Activated CD8-positive, alpha-beta memory T cell treated with anti-CD3 and anti-CD28 coated beads for 36 hours (primary cell): ENCODE measurements around the gene CFAP299. TPM values are rescaled to one million over a fixed set of nuclear protein-coding genes. Genes with fewer than 3 reads are reported as not detected.

ENCODE experiments used
- CTCF ChIA-PET: fragments of 350-600 bp; sonication (Branson Sonifier 250); formaldehyde crosslinking; loops from one replicate; lab custom pipeline; 2021; ENCODE audit warnings: antibody characterized with exemption; lab: Charles Lee
- POLR2A ChIA-PET: fragments of 350-600 bp; sonication (Branson Sonifier 250); formaldehyde crosslinking; loops from one replicate; lab custom pipeline; 2021; ENCODE audit warnings: antibody characterized with exemption; lab: Charles Lee
- total RNA-seq, 2 experiments: library from RNA; stranded (reverse); gene quantifications; one replicate each; pipeline ENCODE4 v1.2.3, GENCODE V29; 2021

CFAP299 gene
- total RNA-seq, 2 experiments from 2014 or later = not detected

GRCh38 chr4:80475236-80475635 lies 139.7 kb downstream of the CFAP299 start:
- ChIA-PET CTCF (no interaction called here), POLR2A (no interaction called here)

- CTCF ChIA-PET = no interaction called here
- POLR2A ChIA-PET = no interaction called here
These were observed 140.3 kb downstream of the CFAP299 start for GRCh38 chr4:80475798-80476197.

- CTCF ChIA-PET = no interaction called here
- POLR2A ChIA-PET = no interaction called here
These were observed 149.2 kb downstream of the CFAP299 start for GRCh38 chr4:80484712-80485111.

- CTCF ChIA-PET = no interaction called here
- POLR2A ChIA-PET = no interaction called here
These were observed 151.1 kb downstream of the CFAP299 start for GRCh38 chr4:80486603-80487002.

- ChIA-PET CTCF (no interaction called here), POLR2A (no interaction called here)
These were observed 154.3 kb downstream of the CFAP299 start for GRCh38 chr4:80489798-80490197.

GRCh38 chr4:80492761-80493160 lies 157.2 kb downstream of the CFAP299 start:
- ChIA-PET POLR2A (no interaction called here), CTCF (no interaction called here)

GRCh38 chr4:80495865-80496264 lies 160.3 kb downstream of the CFAP299 start:
- ChIA-PET POLR2A (no interaction called here), CTCF (no interaction called here)

- CTCF ChIA-PET = no interaction called here
- POLR2A ChIA-PET = no interaction called here
These were observed 163.2 kb downstream of the CFAP299 start for GRCh38 chr4:80498725-80499124.

GRCh38 chr4:80500613-80501012 lies 165.1 kb downstream of the CFAP299 start:
- ChIA-PET POLR2A (no interaction called here), CTCF (interaction anchor here (0.7 kb wide), 1 partner anchor 10 kb away, joined by 3 read pairs; no protein-coding TSS in a partner anchor)

GRCh38 chr4:80507077-80507476 lies 171.5 kb downstream of the CFAP299 start:
- ChIA-PET POLR2A (no interaction called here), CTCF (no interaction called here)

- CTCF ChIA-PET = no interaction called here
- POLR2A ChIA-PET = no interaction called here
These were observed 172.0 kb downstream of the CFAP299 start for GRCh38 chr4:80507507-80507906.

GRCh38 chr4:80515496-80515895 lies 180.0 kb downstream of the CFAP299 start:
- ChIA-PET POLR2A (no interaction called here), CTCF (no interaction called here)

GRCh38 chr4:80521438-80521837 lies 185.9 kb downstream of the CFAP299 start:
- POLR2A ChIA-PET = no interaction called here
- CTCF ChIA-PET = no interaction called here

GRCh38 chr4:80526697-80527096 lies 191.2 kb downstream of the CFAP299 start:
- ChIA-PET CTCF (no interaction called here), POLR2A (no interaction called here)

- CTCF ChIA-PET = no interaction called here
These were observed 193.5 kb downstream of the CFAP299 start for GRCh38 chr4:80529026-80529425.

GRCh38 chr4:80532674-80533333 lies 197.3 kb downstream of the CFAP299 start:
- POLR2A ChIA-PET = no interaction called here
- CTCF ChIA-PET = no interaction called here

More at GRCh38 chr4:80529026-80529425, 193.5 kb downstream of the CFAP299 start:
- POLR2A ChIA-PET = no interaction called here

- POLR2A ChIA-PET = no interaction called here
- CTCF ChIA-PET = no interaction called here
These were observed 200.0 kb downstream of the CFAP299 start for GRCh38 chr4:80535551-80535950.

GRCh38 chr4:80538276-80538926 lies 202.9 kb downstream of the CFAP299 start:
- POLR2A ChIA-PET = no interaction called here
- CTCF ChIA-PET = no interaction called here

GRCh38 chr4:80539190-80539589 lies 203.7 kb downstream of the CFAP299 start:
- POLR2A ChIA-PET = no interaction called here
- CTCF ChIA-PET = no interaction called here

- POLR2A ChIA-PET = no interaction called here
- CTCF ChIA-PET = no interaction called here
These were observed 204.8 kb downstream of the CFAP299 start for GRCh38 chr4:80540349-80540748.

GRCh38 chr4:80540785-80541469 lies 205.4 kb downstream of the CFAP299 start:
- POLR2A ChIA-PET = no interaction called here
- CTCF ChIA-PET = no interaction called here
